K562 (cell line): ENCODE measurements around the gene SSX4. TPM values are rescaled to one million over a fixed set of nuclear protein-coding genes. Genes with fewer than 3 reads are reported as not detected.
"Not testable (repeated sequence)": the region's sequence is repeated elsewhere in the genome, so short reads cannot be mapped to it uniquely, and the experiment has no call there.

ENCODE experiments used
- ATAC-seq: fragments of 200-7000 bp; cut with Tn5 transposase; 3 replicates; pipeline ENCODE4 v1.9.1; 2020; ENCODE audit warnings: moderate library complexity
- BruUV-seq: library from RNA; stranded (reverse); fragments of 400-500 nt; replicated peaks from 2 replicates; lab custom pipeline; 2021; lab: Mats Ljungman, UMichigan
- CTCF ChIA-PET: fragments of 300-600 bp; formaldehyde crosslinking; extraction: SDS; loops from one replicate; lab custom pipeline; 2021; ENCODE audit warnings: low intra/inter-chr PET ratio; lab: Yijun Ruan, JAX
- POLR2A ChIA-PET: fragments of 300-600, 350-650 bp; sonication (Branson Sonifier 250); formaldehyde crosslinking; extraction: SDS; loops from one replicate; lab custom pipeline; 2021; ENCODE audit warnings: antibody characterized with exemption, inconsistent platforms; lab: Yijun Ruan, JAX
- DNase-seq, 4 experiments: peaks; one replicate each; pipeline versions ENCODE4 v3.0.0 to v3.0.0-alpha.2; 2011 to 2018; ENCODE audit warnings: low spot score in 3 of 4, mixed read lengths in 3 of 4; ENCODE audit errors: extremely low read depth in 1 of 4
- FAIRE-seq: peaks from 2 replicates; lab custom pipeline; 2011; peaks lifted over from hg19 to GRCh38; lab: Jason Lieb, UNC
- H2AFZ ChIP-seq: 2 replicates; pipeline ENCODE4 v1.6.0; 2011; ENCODE audit warnings: low read depth, low read length, control low read depth, inconsistent platforms
- H3K27ac ChIP-seq: fragments of 200-600 bp; 3 replicates; pipeline ENCODE4 v1.8.0; 2011; ENCODE audit warnings: low read depth, mild to moderate bottlenecking, control low read depth, inconsistent platforms, low read length, moderate library complexity, mixed read lengths; ENCODE audit errors: extremely low read depth
- H3K27me3 ChIP-seq, 2 experiments: fragments of 300-600 bp in 1 of 2; 2 replicates in 1 of 2; 3 replicates in 1 of 2; pipeline versions ENCODE4 v1.6.0 to v1.8.0; 2011; ENCODE audit warnings: inconsistent platforms in 2 of 2, low read length in 2 of 2, mild to moderate bottlenecking in 1 of 2, mixed read lengths in 1 of 2, moderate library complexity in 1 of 2; ENCODE audit not compliant: control insufficient read depth in 2 of 2, insufficient read depth in 2 of 2
- H3K36me3 ChIP-seq: fragments of 300-600 bp; 3 replicates; pipeline ENCODE4 v1.8.0; 2011; ENCODE audit warnings: mild to moderate bottlenecking, low read length, inconsistent platforms; ENCODE audit not compliant: control insufficient read depth, insufficient read depth
- H3K4me1 ChIP-seq, 2 experiments: fragments of 200-600 bp in 1 of 2; replicated peaks in 1 of 2; 2 replicates in 1 of 2; 3 replicates in 1 of 2; pipeline versions ENCODE4 v1.5.1 to v1.8.0; 2011; ENCODE audit warnings: inconsistent platforms in 2 of 2, low read length in 2 of 2, mild to moderate bottlenecking in 1 of 2, mixed read lengths in 1 of 2, moderate library complexity in 1 of 2; ENCODE audit not compliant: control insufficient read depth in 2 of 2, insufficient read depth in 2 of 2
- H3K4me2 ChIP-seq: 2 replicates; pipeline ENCODE4 v1.6.1; 2011; ENCODE audit warnings: low read length, control low read depth, inconsistent platforms, mixed read lengths; ENCODE audit not compliant: insufficient read depth
- H3K4me3 ChIP-seq: fragments of 200-600 bp; sonication (generic), shearing (Covaris generic); 2 replicates; pipeline ENCODE4 v1.5.1; 2016; ENCODE audit warnings: control low read depth, inconsistent platforms
- H3K79me2 ChIP-seq: fragments of 200-600 bp; 3 replicates; pipeline ENCODE4 v1.8.0; 2011; ENCODE audit warnings: low read length, inconsistent platforms; ENCODE audit not compliant: control insufficient read depth, insufficient read depth
- H3K9ac ChIP-seq, 2 experiments: 2 replicates each; pipeline versions ENCODE4 v1.6.0 to v1.6.1; 2011; ENCODE audit warnings: low read depth in 2 of 2, low read length in 2 of 2, control low read depth in 1 of 2, inconsistent platforms in 1 of 2, mild to moderate bottlenecking in 1 of 2, mixed read lengths in 1 of 2; ENCODE audit not compliant: insufficient read depth in 1 of 2
- H3K9me1 ChIP-seq: one replicate; pipeline ENCODE4 v1.6.0; 2011; ENCODE audit warnings: inconsistent platforms, mild to moderate bottlenecking, low read length, moderate library complexity; ENCODE audit not compliant: control insufficient read depth, insufficient read depth
- H3K9me3 ChIP-seq: replicated peaks from 2 replicates; pipeline ENCODE4 v1.5.1; 2011; ENCODE audit warnings: low read depth, low read length, inconsistent platforms; ENCODE audit not compliant: control insufficient read depth, insufficient read depth
- H4K20me1 ChIP-seq: replicated peaks from 2 replicates; pipeline ENCODE4 v1.6.1; 2011; ENCODE audit warnings: low read length, inconsistent platforms, mixed read lengths; ENCODE audit not compliant: control insufficient read depth, insufficient read depth
- WGBS: fragments of 100-300 bp; shearing (Covaris generic); methylation state at CpG from one replicate; pipeline ENCODE4 v1.1.6; 2016; ENCODE audit warnings: low coverage, mixed read lengths; ENCODE audit not compliant: insufficient coverage; ENCODE audit errors: missing lambda C conversion rate; 5-methylcytosine and 5-hydroxymethylcytosine counted together
- in situ Hi-C: fragments of 300-500 bp; cut with MboI; formaldehyde crosslinking; loops from 4 replicates; pipeline ENCODE4 v1.15.0; 2018; ENCODE audit warnings: inconsistent platforms, mixed read lengths
- intact Hi-C: fragments of 100-400 bp; cut with micrococcal nuclease; formaldehyde crosslinking; loops from 2 replicates; pipeline ENCODE4 v1.14.2; 2022
- polyA plus RNA-seq, 8 experiments: library from polyadenylated mRNA; depleted of rRNA in 4 of 8; stranded (reverse) in 5 of 8; unstranded in 3 of 8; fragments of >200 nt; fragmentation: Nextera tagmentation in 2 of 8; fragmentation: Illumina TruSeq in 1 of 8; extraction: Ambion mirVana in 2 of 8; extraction: Trizol in 1 of 8; gene quantifications; 2 replicates each; pipeline versions ENCODE4 v1.2.1 to v1.2.3, GENCODE V29; 2011 to 2014; ENCODE audit warnings: inconsistent platforms in 1 of 8, missing spikeins in 1 of 8
- total RNA-seq, 7 experiments: library from RNA; depleted of rRNA in 6 of 7; stranded (reverse); fragments of >200 nt in 6 of 7; fragmentation: Illumina TruSeq in 2 of 7; extraction: Trizol in 2 of 7; gene quantifications; 2 replicates each; pipeline versions ENCODE4 v1.2.1 to v1.2.3, GENCODE V29; 2011 to 2021; ENCODE audit warnings: low replicate concordance in 1 of 7
- TF ChIP-seq, protein P1 (sequence below), 2 experiments: fragments of 450-650 bp; IDR thresholded peaks; 2 replicates each; pipeline ENCODE4 v1.6.1; 2018; ENCODE audit warnings: mild to moderate bottlenecking in 2 of 2, low read depth in 1 of 2; ENCODE audit not compliant: partially characterized antibody in 2 of 2

SSX4 gene
- total and polyA plus RNA-seq, 9 of the 15 experiments (the other 6 are each of a cell fraction or from before 2014, with no cell fraction given), result 0.29 to 7.5 (median 3.4) TPM

GRCh38 chrX:48396931-48397330 lies 13.6 kb downstream of the SSX4 start:
- CTCF ChIA-PET, H3K9me3 ChIP-seq, intact Hi-C loops, H3K4me3 ChIP-seq, in situ Hi-C loops, H3K27ac ChIP-seq: not testable (repeated sequence)
- TF ChIP-seq, protein P1, sequence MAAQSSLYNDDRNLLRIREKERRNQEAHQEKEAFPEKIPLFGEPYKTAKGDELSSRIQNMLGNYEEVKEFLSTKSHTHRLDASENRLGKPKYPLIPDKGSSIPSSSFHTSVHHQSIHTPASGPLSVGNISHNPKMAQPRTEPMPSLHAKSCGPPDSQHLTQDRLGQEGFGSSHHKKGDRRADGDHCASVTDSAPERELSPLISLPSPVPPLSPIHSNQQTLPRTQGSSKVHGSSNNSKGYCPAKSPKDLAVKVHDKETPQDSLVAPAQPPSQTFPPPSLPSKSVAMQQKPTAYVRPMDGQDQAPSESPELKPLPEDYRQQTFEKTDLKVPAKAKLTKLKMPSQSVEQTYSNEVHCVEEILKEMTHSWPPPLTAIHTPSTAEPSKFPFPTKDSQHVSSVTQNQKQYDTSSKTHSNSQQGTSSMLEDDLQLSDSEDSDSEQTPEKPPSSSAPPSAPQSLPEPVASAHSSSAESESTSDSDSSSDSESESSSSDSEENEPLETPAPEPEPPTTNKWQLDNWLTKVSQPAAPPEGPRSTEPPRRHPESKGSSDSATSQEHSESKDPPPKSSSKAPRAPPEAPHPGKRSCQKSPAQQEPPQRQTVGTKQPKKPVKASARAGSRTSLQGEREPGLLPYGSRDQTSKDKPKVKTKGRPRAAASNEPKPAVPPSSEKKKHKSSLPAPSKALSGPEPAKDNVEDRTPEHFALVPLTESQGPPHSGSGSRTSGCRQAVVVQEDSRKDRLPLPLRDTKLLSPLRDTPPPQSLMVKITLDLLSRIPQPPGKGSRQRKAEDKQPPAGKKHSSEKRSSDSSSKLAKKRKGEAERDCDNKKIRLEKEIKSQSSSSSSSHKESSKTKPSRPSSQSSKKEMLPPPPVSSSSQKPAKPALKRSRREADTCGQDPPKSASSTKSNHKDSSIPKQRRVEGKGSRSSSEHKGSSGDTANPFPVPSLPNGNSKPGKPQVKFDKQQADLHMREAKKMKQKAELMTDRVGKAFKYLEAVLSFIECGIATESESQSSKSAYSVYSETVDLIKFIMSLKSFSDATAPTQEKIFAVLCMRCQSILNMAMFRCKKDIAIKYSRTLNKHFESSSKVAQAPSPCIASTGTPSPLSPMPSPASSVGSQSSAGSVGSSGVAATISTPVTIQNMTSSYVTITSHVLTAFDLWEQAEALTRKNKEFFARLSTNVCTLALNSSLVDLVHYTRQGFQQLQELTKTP (IDR thresholded peaks at IDR 0.05; ENCODE audit: low read depth in 1 of 2, partially characterized antibody in 2 of 2), result peak in 1 of 2 experiments; percentile 90
- TF ChIP-seq, all 486 proteins: peak for 1; not testable (repeated sequence) for 485
- H3K4me1 ChIP-seq, H3K27me3 ChIP-seq, POLR2A ChIA-PET, DNase-seq, H3K36me3 ChIP-seq, H2AFZ ChIP-seq, ATAC-seq, H3K9ac ChIP-seq, H3K4me2 ChIP-seq, H3K79me2 ChIP-seq, FAIRE-seq, H4K20me1 ChIP-seq, BruUV-seq, H3K9me1 ChIP-seq: not testable (repeated sequence)
- 15% methylated on average over 1 of the region's 2 CpGs for WGBS
